Measurements from ENCODE around the gene RASGEF1C. TPM values are rescaled to one million over a fixed set of nuclear protein-coding genes. Genes with fewer than 3 reads are reported as not detected.
A peak's percentile ranks its signal among the peaks of the same experiment; 100 is the strongest.
"Not testable (repeated sequence)": the region's sequence is repeated elsewhere in the genome, so short reads cannot be mapped to it uniquely, and the experiment has no call there.

Gene RASGEF1C
- total RNA-seq, 2 donors from 2014 or later: not detected

- no peak overlapping the region for H3K4me3 ChIP-seq
- H3K4me1 ChIP-seq (ENCODE audit: control insufficient read depth in 1 of 2, low read depth in 2 of 2): no peaks in the 10 kb centered on the region
- H3K9me3 ChIP-seq: no peaks in the 10 kb centered on the region
- TF ChIP-seq CTCF (IDR thresholded peaks at IDR 0.05): peak; percentile 57
- DNase-seq (ENCODE audit: low spot score) (no peak), ATAC-seq (ENCODE audit: insufficient number of reproducible peaks, low FRiP score, low read depth) (no peak)
- no peak overlapping the region for H3K27ac ChIP-seq
- no peaks in the 10 kb centered on the region for H3K36me3 ChIP-seq
- H3K27me3 ChIP-seq (replicated peaks; ENCODE audit: insufficient read depth): no peaks in the 10 kb centered on the region
These were observed 82.0 kb downstream of the RASGEF1C start for GRCh38 chr5:180126716-180127681.

- not testable (repeated sequence) for H3K36me3 ChIP-seq; H3K9me3 ChIP-seq; ATAC-seq (ENCODE audit: insufficient number of reproducible peaks, low FRiP score, low read depth); DNase-seq (ENCODE audit: low spot score); H3K27ac ChIP-seq; H3K4me1 ChIP-seq (ENCODE audit: control insufficient read depth in 1 of 2, low read depth in 2 of 2); H3K4me3 ChIP-seq; H3K27me3 ChIP-seq (replicated peaks; ENCODE audit: insufficient read depth)
These were observed 82.9 kb downstream of the RASGEF1C start for GRCh38 chr5:180126156-180126555.

- H3K27ac ChIP-seq; H3K27me3 ChIP-seq (replicated peaks; ENCODE audit: insufficient read depth); H3K9me3 ChIP-seq; H3K4me1 ChIP-seq (ENCODE audit: control insufficient read depth in 1 of 2, low read depth in 2 of 2); H3K36me3 ChIP-seq; DNase-seq (ENCODE audit: low spot score); H3K4me3 ChIP-seq; ATAC-seq (ENCODE audit: insufficient number of reproducible peaks, low FRiP score, low read depth): not testable (repeated sequence)
These were observed 84.3 kb downstream of the RASGEF1C start for GRCh38 chr5:180124662-180125061.

- no peaks in the 10 kb centered on the region for H3K36me3 ChIP-seq
- no peak for ATAC-seq (ENCODE audit: insufficient number of reproducible peaks, low FRiP score, low read depth)
- TF ChIP-seq CTCF (IDR thresholded peaks at IDR 0.05): no peak
- H3K27me3 ChIP-seq (replicated peaks; ENCODE audit: insufficient read depth): no peaks in the 10 kb centered on the region
- H3K9me3 ChIP-seq: no peaks in the 10 kb centered on the region
- H3K4me1 ChIP-seq (ENCODE audit: control insufficient read depth in 1 of 2, low read depth in 2 of 2): no peaks in the 10 kb centered on the region
- no peak for DNase-seq (ENCODE audit: low spot score)
- no peak overlapping the region for H3K27ac ChIP-seq
- no peak overlapping the region for H3K4me3 ChIP-seq
These were observed 86.1 kb downstream of the RASGEF1C start for GRCh38 chr5:180122875-180123274.

- no peak overlapping the region for H3K27ac ChIP-seq
- H3K36me3 ChIP-seq: no peaks in the 10 kb centered on the region
- no peaks in the 10 kb centered on the region for H3K9me3 ChIP-seq
- no peak overlapping the region for H3K4me3 ChIP-seq
- no peaks in the 10 kb centered on the region for H3K4me1 ChIP-seq (ENCODE audit: control insufficient read depth in 1 of 2, low read depth in 2 of 2)
- no peaks in the 10 kb centered on the region for H3K27me3 ChIP-seq (replicated peaks; ENCODE audit: insufficient read depth)
- TF ChIP-seq CTCF (IDR thresholded peaks at IDR 0.05): no peak
- DNase-seq (ENCODE audit: low spot score): no peak
- ATAC-seq (ENCODE audit: insufficient number of reproducible peaks, low FRiP score, low read depth): no peak
These were observed 87.1 kb downstream of the RASGEF1C start for GRCh38 chr5:180121826-180122413.
